ENCODE results near the gene AMY2B.
A peak's percentile ranks its signal among the peaks of the same experiment; 100 is the strongest.
"Not testable (repeated sequence)": the region's sequence is repeated elsewhere in the genome, so short reads cannot be mapped to it uniquely, and the experiment has no call there.

The AMY2B gene

GRCh38 chr1:103571289-103571688 is at the start of gene AMY2B:
Gene AMY2B (plus strand): TSS chr1:103571589. CDS start chr1:103571603, 14 bp downstream.
- not testable (repeated sequence) for DNase-seq

- DNase-seq = no peak
Measured at GRCh38 chr1:103523346-103523745, 48.0 kb upstream of the AMY2B start.

GRCh38 chr1:103525114-103525606 is 46.2 kb upstream of the AMY2B start:
- DNase-seq = no peak

GRCh38 chr1:103525607-103526507 is 45.5 kb upstream of the AMY2B start, which contains the start of gene RNPC3:
Gene RNPC3 (plus strand): TSS chr1:103525699. CDS start chr1:103526071, 372 bp downstream.
- DNase-seq = peak; percentile 65

- DNase-seq = no peak
Measured at GRCh38 chr1:103527331-103527730, 44.1 kb upstream of the AMY2B start.

- DNase-seq = no peak
Measured at GRCh38 chr1:103529746-103530145, 41.6 kb upstream of the AMY2B start.

- DNase-seq = no peak
Measured at GRCh38 chr1:103538226-103538625, 33.2 kb upstream of the AMY2B start.

GRCh38 chr1:103541431-103541830 is 30.0 kb upstream of the AMY2B start:
- no peak for DNase-seq

GRCh38 chr1:103546496-103546895 is 24.9 kb upstream of the AMY2B start:
- DNase-seq = no peak

GRCh38 chr1:103547840-103548239 is 23.5 kb upstream of the AMY2B start:
- no peak for DNase-seq

GRCh38 chr1:103560427-103560826 is 11.0 kb upstream of the AMY2B start:
- DNase-seq = no peak

- not testable (repeated sequence) for DNase-seq
Measured at GRCh38 chr1:103561124-103561523, 10.3 kb upstream of the AMY2B start.

- no peak for DNase-seq
Measured at GRCh38 chr1:103561643-103562395, 9.6 kb upstream of the AMY2B start.

- no peak for DNase-seq
Measured at GRCh38 chr1:103563056-103563455, 8.3 kb upstream of the AMY2B start.

GRCh38 chr1:103569493-103569892 is 1.9 kb upstream of the AMY2B start:
- DNase-seq = no peak

GRCh38 chr1:103576065-103576464 is 4.7 kb downstream of the AMY2B start:
- no peak for DNase-seq

- DNase-seq = not testable (repeated sequence)
Measured at GRCh38 chr1:103576784-103577183, 5.4 kb downstream of the AMY2B start.

- DNase-seq = no peak
Measured at GRCh38 chr1:103582464-103582863, 11.1 kb downstream of the AMY2B start.

- no peak for DNase-seq
Measured at GRCh38 chr1:103583887-103584286, 12.5 kb downstream of the AMY2B start.

- DNase-seq = no peak
Measured at GRCh38 chr1:103584537-103584936, 13.1 kb downstream of the AMY2B start.

GRCh38 chr1:103602740-103603139 is 31.4 kb downstream of the AMY2B start:
- DNase-seq = not testable (repeated sequence)

- no peak for DNase-seq
Measured at GRCh38 chr1:103616362-103616761, 45.0 kb downstream of the AMY2B start.

- DNase-seq = not testable (repeated sequence)
Measured at GRCh38 chr1:103616994-103617477, 45.6 kb downstream of the AMY2B start, which contains the start of gene AMY2A. Gene AMY2A (plus strand): TSS chr1:103617427. CDS start chr1:103617441, 14 bp downstream.

Data from NCI-H2081 treated with DMSO at 0.1 percent for 48 hours (cell line).